CD4-positive, alpha-beta T cell (primary cell): ENCODE data around the gene ROBO4. TPM values are rescaled to one million over a fixed set of nuclear protein-coding genes. Genes with fewer than 3 reads are reported as not detected.

Source experiments
- ATAC-seq: fragments of 200-7000 bp; cut with Tn5 transposase; one replicate; pipeline ENCODE4 v1.10.0; 2022; ENCODE audit warnings: mild to moderate bottlenecking; ENCODE audit not compliant: poor library complexity
- CTCF ChIA-PET: fragments of 350-600 bp; sonication (Branson Sonifier 250); formaldehyde crosslinking; loops from one replicate; lab custom pipeline; 2021; ENCODE audit warnings: antibody characterized with exemption, inconsistent platforms; lab: Charles Lee
- POLR2A ChIA-PET: fragments of 350-600 bp; sonication (Branson Sonifier 250); formaldehyde crosslinking; loops from one replicate; lab custom pipeline; 2021; ENCODE audit warnings: antibody characterized with exemption, inconsistent platforms; lab: Charles Lee
- DNase-seq, 14 experiments: peaks; one replicate each; pipeline ENCODE4 v3.0.0-alpha.2; 2013 to 2020; ENCODE audit warnings: mixed read lengths in 2 of 14
- H3K27ac ChIP-seq, 2 donors: one replicate each; pipeline versions ENCODE4 v1.5.1 to v1.7.0; 2013; ENCODE audit warnings: low read length in 2 of 2, low read depth in 1 of 2, mild to moderate bottlenecking in 1 of 2
- H3K27me3 ChIP-seq, 2 experiments: 1 replicate in 1 of 2; 2 replicates in 1 of 2; pipeline versions ENCODE4 v1.6.1 to v1.7.0; 2013; ENCODE audit warnings: low read length in 2 of 2, control low read depth in 1 of 2, mild to moderate bottlenecking in 1 of 2, moderate library complexity in 1 of 2; ENCODE audit not compliant: insufficient read depth in 2 of 2, control insufficient read depth in 1 of 2
- H3K36me3 ChIP-seq: one replicate; pipeline ENCODE4 v1.6.1; 2013; ENCODE audit warnings: low read length, control low read depth; ENCODE audit not compliant: insufficient read depth
- H3K4me1 ChIP-seq: one replicate; pipeline ENCODE4 v1.6.1; 2013; ENCODE audit warnings: low read length, control low read depth; ENCODE audit not compliant: insufficient read depth
- H3K4me3 ChIP-seq: one replicate; pipeline ENCODE4 v1.5.1; 2013; ENCODE audit warnings: mild to moderate bottlenecking, low read length, moderate library complexity
- H3K9me3 ChIP-seq, 2 experiments: 1 replicate in 1 of 2; 2 replicates in 1 of 2; pipeline versions ENCODE4 v1.6.1 to v1.7.0; 2013; ENCODE audit warnings: low read length in 2 of 2, mild to moderate bottlenecking in 2 of 2, control low read depth in 1 of 2, moderate library complexity in 1 of 2; ENCODE audit not compliant: control insufficient read depth in 1 of 2, insufficient read depth in 1 of 2
- H3K27ac Mint-ChIP-seq: one replicate; pipeline ENCODE4 v1.8.0; 2020; ENCODE audit warnings: mixed read lengths
- H3K27me3 Mint-ChIP-seq: one replicate; pipeline ENCODE4 v1.8.0; 2021; ENCODE audit warnings: mixed read lengths
- H3K36me3 Mint-ChIP-seq: one replicate; pipeline ENCODE4 v1.8.0; 2021; ENCODE audit warnings: low read depth, mixed read lengths
- H3K4me1 Mint-ChIP-seq: one replicate; pipeline ENCODE4 v1.8.0; 2021; ENCODE audit warnings: low read depth, mixed read lengths
- H3K4me3 Mint-ChIP-seq: one replicate; pipeline ENCODE4 v1.8.0; 2020; ENCODE audit warnings: mild to moderate bottlenecking, mixed read lengths
- H3K9me3 Mint-ChIP-seq: one replicate; pipeline ENCODE4 v1.8.0; 2020; ENCODE audit warnings: mixed read lengths
- intact Hi-C, 2 experiments: fragments of 100-400 bp; cut with DNase I in 1 of 2; cut with micrococcal nuclease in 1 of 2; formaldehyde crosslinking; loops; one replicate each; pipeline versions ENCODE4 v1.15.1 to v1.9.0; 2023 to 2025; cut with DNase I, micrococcal nuclease
- total RNA-seq, 174 experiments: library from RNA in 2 of 174; stranded (reverse) in 2 of 174; gene quantifications; one replicate each; pipeline ENCODE4 v1.2.3 and lab custom pipeline; 2021 to 2026
- TF ChIP-seq, protein P1 (sequence below): fragments of 200-600 bp; IDR thresholded peaks from one replicate; pipeline ENCODE4 v1.8.0; 2022; ENCODE audit warnings: antibody characterized with exemption, mild to moderate bottlenecking

ROBO4 gene
- total RNA-seq, 2 experiments from 2014 or later: not detected

DNA sequence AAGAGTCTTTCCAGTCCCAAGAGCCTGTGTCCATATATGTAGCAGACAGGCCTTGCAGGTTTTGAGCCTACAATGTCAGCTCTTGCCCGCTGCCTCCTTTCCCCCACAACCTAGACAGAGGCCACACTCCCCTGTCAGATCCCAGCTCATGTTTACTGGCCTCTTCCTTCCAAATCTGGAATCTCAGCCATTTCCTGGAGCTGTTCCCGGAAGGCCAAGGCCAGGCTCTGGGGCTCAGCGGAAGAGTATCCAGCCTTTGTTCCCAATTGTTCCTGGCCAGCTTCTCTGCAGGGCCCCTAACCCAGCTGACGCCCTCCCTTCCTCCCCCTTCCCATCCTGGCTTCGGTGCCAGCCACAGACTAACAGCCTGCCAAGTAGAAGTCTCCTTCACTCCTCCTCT lies 1.0 kb upstream of the ROBO4 start:
- Mint-ChIP-seq H3K27me3 (peaks cover 26% of the 10 kb centered on the region), H3K4me3 (no peak overlapping the region), H3K36me3 (no peaks in the 10 kb centered on the region), H3K4me1 (peaks cover 9% of the 10 kb centered on the region), H3K9me3 (no peaks in the 10 kb centered on the region), H3K27ac (no peak overlapping the region)
- H3K9me3 ChIP-seq: no peaks in the 10 kb centered on the region
- ATAC-seq (no peak), DNase-seq (no peak)
- H3K27ac ChIP-seq: no peak overlapping the region
- intact Hi-C loops: no loop called here
- peaks cover 5% of the 10 kb centered on the region for H3K4me1 ChIP-seq
- ChIA-PET CTCF (interaction anchor here (1.1 kb wide), 1 partner anchor 9 kb away, joined by 3 read pairs; no protein-coding TSS in a partner anchor), POLR2A (no interaction called here)
- TF ChIP-seq, protein P1, sequence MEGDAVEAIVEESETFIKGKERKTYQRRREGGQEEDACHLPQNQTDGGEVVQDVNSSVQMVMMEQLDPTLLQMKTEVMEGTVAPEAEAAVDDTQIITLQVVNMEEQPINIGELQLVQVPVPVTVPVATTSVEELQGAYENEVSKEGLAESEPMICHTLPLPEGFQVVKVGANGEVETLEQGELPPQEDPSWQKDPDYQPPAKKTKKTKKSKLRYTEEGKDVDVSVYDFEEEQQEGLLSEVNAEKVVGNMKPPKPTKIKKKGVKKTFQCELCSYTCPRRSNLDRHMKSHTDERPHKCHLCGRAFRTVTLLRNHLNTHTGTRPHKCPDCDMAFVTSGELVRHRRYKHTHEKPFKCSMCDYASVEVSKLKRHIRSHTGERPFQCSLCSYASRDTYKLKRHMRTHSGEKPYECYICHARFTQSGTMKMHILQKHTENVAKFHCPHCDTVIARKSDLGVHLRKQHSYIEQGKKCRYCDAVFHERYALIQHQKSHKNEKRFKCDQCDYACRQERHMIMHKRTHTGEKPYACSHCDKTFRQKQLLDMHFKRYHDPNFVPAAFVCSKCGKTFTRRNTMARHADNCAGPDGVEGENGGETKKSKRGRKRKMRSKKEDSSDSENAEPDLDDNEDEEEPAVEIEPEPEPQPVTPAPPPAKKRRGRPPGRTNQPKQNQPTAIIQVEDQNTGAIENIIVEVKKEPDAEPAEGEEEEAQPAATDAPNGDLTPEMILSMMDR: no peak
- no peaks in the 10 kb centered on the region for H3K36me3 ChIP-seq
- no peak overlapping the region for H3K4me3 ChIP-seq
- peaks cover 4 to 6% of the 10 kb centered on the region in 2 experiments for H3K27me3 ChIP-seq

DNA sequence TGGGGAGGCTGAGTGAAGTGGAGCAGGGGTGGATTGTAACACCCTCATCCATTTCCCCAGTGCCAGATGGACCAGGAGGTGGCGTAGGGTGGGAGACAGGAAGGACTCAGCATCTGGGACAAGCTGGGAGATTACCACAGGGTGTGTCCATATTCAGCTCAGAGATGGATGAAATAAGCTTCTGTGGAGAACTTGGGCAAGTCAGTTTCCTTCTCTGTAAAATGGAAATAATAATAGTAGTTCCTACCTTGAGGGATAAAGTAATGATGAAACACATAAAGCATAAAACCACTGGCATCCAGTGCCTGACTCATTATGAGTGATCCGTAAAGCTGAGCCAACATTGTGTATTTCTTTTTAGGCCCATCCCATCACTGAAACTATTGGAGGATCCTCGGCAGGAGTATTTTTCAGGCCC lies 607 bp upstream of the ROBO4 start:
- H3K27ac ChIP-seq: no peak overlapping the region
- TF ChIP-seq, protein P1: no peak
- intact Hi-C loops: no loop called here
- Mint-ChIP-seq H3K27me3 (peaks cover 26% of the 10 kb centered on the region), H3K27ac (no peak overlapping the region), H3K4me3 (no peak overlapping the region), H3K4me1 (peaks cover 9% of the 10 kb centered on the region), H3K36me3 (no peaks in the 10 kb centered on the region), H3K9me3 (no peaks in the 10 kb centered on the region)
- POLR2A ChIA-PET: no interaction called here
- DNase-seq (no peak), ATAC-seq (no peak)
- H3K4me1 ChIP-seq: peaks cover 5% of the 10 kb centered on the region
- H3K27me3 ChIP-seq: peaks cover 2 to 6% of the 10 kb centered on the region in 2 experiments
- no peak overlapping the region for H3K4me3 ChIP-seq
- no peaks in the 10 kb centered on the region for H3K36me3 ChIP-seq
- H3K9me3 ChIP-seq: no peaks in the 10 kb centered on the region
- CTCF ChIA-PET: no interaction called here

GRCh38 chr11:124896821-124897391 lies 759 bp downstream of the ROBO4 start:
- CTCF ChIA-PET: no interaction called here
- Mint-ChIP-seq H3K27ac (no peak overlapping the region), H3K9me3 (no peaks in the 10 kb centered on the region), H3K27me3 (peaks cover 26% of the 10 kb centered on the region), H3K4me1 (peaks cover 14% of the 10 kb centered on the region), H3K36me3 (no peaks in the 10 kb centered on the region), H3K4me3 (no peak overlapping the region)
- Histone ChIP-seq H3K36me3 (no peaks in the 10 kb centered on the region), H3K4me3 (no peak overlapping the region), H3K4me1 (peaks cover 5% of the 10 kb centered on the region), H3K27me3 (peaks cover 0 to 6% of the 10 kb centered on the region in 2 experiments), H3K27ac (no peak overlapping the region), H3K9me3 (no peaks in the 10 kb centered on the region)
- POLR2A ChIA-PET: no interaction called here
- intact Hi-C loops: no loop called here
- DNase-seq: no peak
- TF ChIP-seq, protein P1: no peak
- no peak for ATAC-seq
